Thymus (tissue), 11 donors: ENCODE results near the gene TBXAS1. TPM values are rescaled to one million over a fixed set of nuclear protein-coding genes. Genes with fewer than 3 reads are reported as not detected.

ENCODE experiments used
- DNase-seq, 9 donors: peaks; one replicate each; pipeline ENCODE4 v3.0.0-alpha.2; 2013; ENCODE audit warnings: low spot score in 9 of 9, low read depth in 6 of 9, missing footprints in 1 of 9
- H3K27ac ChIP-seq, 2 donors: one replicate each; pipeline ENCODE4 v1.5.1; 2013; ENCODE audit warnings: control low read depth in 1 of 2, low read depth in 1 of 2, low read length in 1 of 2, mild to moderate bottlenecking in 1 of 2, moderate library complexity in 1 of 2
- H3K27me3 ChIP-seq, 2 donors: one replicate each; pipeline ENCODE4 v1.5.1; 2013; ENCODE audit warnings: low read length in 1 of 2; ENCODE audit not compliant: control insufficient read depth in 2 of 2, insufficient read depth in 1 of 2
- H3K36me3 ChIP-seq, 2 donors: one replicate each; pipeline ENCODE4 v1.5.1; 2013; ENCODE audit warnings: low read length in 1 of 2, mild to moderate bottlenecking in 1 of 2, moderate library complexity in 1 of 2; ENCODE audit not compliant: control insufficient read depth in 2 of 2, insufficient read depth in 2 of 2
- H3K4me1 ChIP-seq, 2 donors: one replicate each; pipeline ENCODE4 v1.5.1; 2013; ENCODE audit warnings: low read length in 2 of 2; ENCODE audit not compliant: control insufficient read depth in 2 of 2, insufficient read depth in 2 of 2
- H3K4me3 ChIP-seq, 2 donors: one replicate each; pipeline ENCODE4 v1.5.1; 2013; ENCODE audit warnings: low read length in 2 of 2, control low read depth in 1 of 2, mild to moderate bottlenecking in 1 of 2
- H3K9me3 ChIP-seq, 2 donors: one replicate each; pipeline ENCODE4 v1.5.1; 2013; ENCODE audit warnings: low read length in 1 of 2, mild to moderate bottlenecking in 1 of 2; ENCODE audit not compliant: control insufficient read depth in 2 of 2, insufficient read depth in 1 of 2
- WGBS: extraction: QIAGEN DNeasy Blood & Tissue Kit; methylation state at CpG from one replicate; pipeline ENCODE4 v1.1.7; 2013; 5-methylcytosine and 5-hydroxymethylcytosine counted together
- polyA plus RNA-seq: library from polyadenylated mRNA; stranded (reverse); fragments of 200-250 nt; gene quantifications from one replicate; pipeline ENCODE4 v1.2.3, GENCODE V29; 2013
- total RNA-seq: library from RNA; stranded (reverse); fragments of 120-200 nt; gene quantifications from one replicate; pipeline ENCODE4 v1.2.4, GENCODE V29; 2013
- donor health status: healthy.

The TBXAS1 gene
- total and polyA plus RNA-seq, 2 donors = 15.3 to 16.3 TPM

- peaks cover 21 to 37% of the 10 kb centered on the region in 2 donors for H3K36me3 ChIP-seq
- H3K27ac ChIP-seq = peak overlapping the region in 1 of 2 donors; percentile 15
- WGBS = 98% methylated on average over 3 of the region's 3 CpGs
- H3K4me3 ChIP-seq = no peak overlapping the region
- H3K27me3 ChIP-seq = no peaks in the 10 kb centered on the region
- no peak for DNase-seq
- H3K9me3 ChIP-seq = no peaks in the 10 kb centered on the region
- peaks cover 18 to 35% of the 10 kb centered on the region in 2 donors for H3K4me1 ChIP-seq
These were observed 228.1 kb downstream of the TBXAS1 start for GRCh38 chr7:140057143-140057535.

GRCh38 chr7:140058517-140058916 is 229.5 kb downstream of the TBXAS1 start:
- no peaks in the 10 kb centered on the region for H3K27me3 ChIP-seq
- peaks cover 21 to 37% of the 10 kb centered on the region in 2 donors for H3K36me3 ChIP-seq
- peak in 1 of 9 donors; percentile 37 for DNase-seq
- H3K4me3 ChIP-seq = no peak overlapping the region
- peak overlapping the region in 1 of 2 donors; percentile 4 for H3K27ac ChIP-seq
- 73% methylated on average over 7 of the region's 7 CpGs for WGBS
- peaks cover 18 to 41% of the 10 kb centered on the region in 2 donors for H3K4me1 ChIP-seq
- no peaks in the 10 kb centered on the region for H3K9me3 ChIP-seq

GRCh38 chr7:140059273-140060242 is 230.5 kb downstream of the TBXAS1 start:
- Histone ChIP-seq H3K4me1 (peaks cover 18 to 42% of the 10 kb centered on the region in 2 donors), H3K4me3 (no peak overlapping the region), H3K27me3 (no peaks in the 10 kb centered on the region), H3K36me3 (peaks cover 17 to 28% of the 10 kb centered on the region in 2 donors), H3K27ac (peak overlapping the region in 1 of 2 donors; percentile 26), H3K9me3 (no peaks in the 10 kb centered on the region)
- no peak for DNase-seq
- 90% methylated on average over 12 of the region's 12 CpGs for WGBS

- Histone ChIP-seq H3K9me3 (no peaks in the 10 kb centered on the region), H3K27ac (no peak overlapping the region), H3K36me3 (peaks cover 17 to 23% of the 10 kb centered on the region in 2 donors), H3K4me1 (peaks cover 18 to 42% of the 10 kb centered on the region in 2 donors), H3K4me3 (no peak overlapping the region), H3K27me3 (no peaks in the 10 kb centered on the region)
- DNase-seq = no peak
- 94% methylated on average over 3 of the region's 3 CpGs for WGBS
These were observed 231.2 kb downstream of the TBXAS1 start for GRCh38 chr7:140060243-140060630.

DNA sequence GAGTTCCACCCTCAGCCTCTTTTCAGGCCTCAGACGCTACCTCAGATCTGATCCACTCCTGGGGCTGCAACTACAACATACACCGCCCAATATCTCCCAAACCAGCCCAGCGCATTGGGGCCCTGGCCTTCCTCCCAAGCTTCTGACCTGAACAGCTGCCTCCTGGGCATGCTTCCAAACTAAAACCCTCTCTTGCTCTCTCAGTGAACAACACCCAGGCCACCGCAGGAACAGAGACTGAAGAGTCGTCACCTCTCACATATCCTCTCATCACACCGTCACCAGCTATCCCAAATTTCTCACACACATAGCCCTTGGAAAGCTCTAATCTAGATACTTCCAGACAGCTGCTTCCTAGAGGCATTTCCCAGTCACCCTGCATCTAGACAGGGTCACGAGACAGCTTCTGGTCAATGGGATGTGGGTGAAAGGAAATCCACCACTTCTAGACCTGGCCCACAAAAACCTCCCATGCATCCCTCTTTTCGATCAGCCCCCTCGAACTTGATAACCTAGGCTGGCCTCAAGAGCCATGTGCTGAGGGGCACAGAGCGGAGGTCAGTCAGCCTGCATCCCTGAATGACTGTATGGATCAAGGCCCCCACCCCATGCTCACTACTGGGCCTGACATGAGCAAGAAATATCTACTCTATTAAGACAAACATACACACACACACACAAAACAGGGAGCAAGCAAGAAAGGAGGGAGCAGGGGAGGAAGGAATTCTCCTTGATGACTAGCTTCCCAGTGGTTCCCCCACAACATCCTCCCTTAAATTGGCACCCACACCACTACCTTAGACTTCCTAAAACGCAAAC is 231.9 kb downstream of the TBXAS1 start:
- H3K4me1 ChIP-seq = peaks cover 18 to 42% of the 10 kb centered on the region in 2 donors
- DNase-seq = no peak

DNA sequence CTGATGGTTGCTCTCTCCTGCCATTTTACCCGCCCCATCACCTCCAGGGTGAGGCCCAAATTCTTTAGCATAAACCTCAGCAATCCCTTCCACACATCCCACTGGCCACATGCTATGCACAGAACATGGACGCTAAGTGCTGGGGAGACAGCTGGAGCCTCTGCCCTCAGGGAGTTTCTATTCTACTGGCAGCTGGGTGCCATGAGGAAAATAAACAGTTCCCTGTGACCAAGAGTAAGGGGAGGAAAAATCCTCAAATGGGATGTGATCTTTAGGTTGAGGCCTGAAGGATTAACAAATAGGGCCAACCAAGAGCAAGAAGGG is 232.5 kb downstream of the TBXAS1 start:
- H3K27ac ChIP-seq = no peak overlapping the region
- 98% methylated on average over 2 of the region's 2 CpGs for WGBS
- peak overlapping the region; percentile 71 to 93 for H3K4me3 ChIP-seq
- H3K36me3 ChIP-seq = peaks cover 9 to 14% of the 10 kb centered on the region in 2 donors
- peaks cover 18 to 42% of the 10 kb centered on the region in 2 donors for H3K4me1 ChIP-seq
- H3K27me3 ChIP-seq = no peaks in the 10 kb centered on the region
- no peaks in the 10 kb centered on the region for H3K9me3 ChIP-seq
- DNase-seq = no peak

More for the DNA sequence above, 231.9 kb downstream of the TBXAS1 start:
- Histone ChIP-seq H3K36me3 (peaks cover 13 to 20% of the 10 kb centered on the region in 2 donors), H3K27ac (peak overlapping the region in 1 of 2 donors; percentile 48), H3K27me3 (no peaks in the 10 kb centered on the region), H3K9me3 (no peaks in the 10 kb centered on the region), H3K4me3 (no peak overlapping the region)
- WGBS = 87% methylated on average over 11 of the region's 11 CpGs

GRCh38 chr7:140062118-140062527 is 233.1 kb downstream of the TBXAS1 start:
- 7% methylated on average over 32 of the region's 32 CpGs for WGBS
- Histone ChIP-seq H3K27me3 (no peaks in the 10 kb centered on the region), H3K27ac (peak overlapping the region; percentile 84 to 96), H3K9me3 (no peaks in the 10 kb centered on the region), H3K4me3 (peak overlapping the region; percentile 71 to 93), H3K36me3 (peaks cover 4 to 8% of the 10 kb centered on the region in 2 donors), H3K4me1 (peaks cover 18 to 42% of the 10 kb centered on the region in 2 donors)
- peak in 7 of 9 donors; percentile 23 to 72 (median 38) for DNase-seq

- peak within 1 kb of the TSS; percentile 77 to 93 for H3K4me3 ChIP-seq
- H3K27me3 ChIP-seq = no peaks in the 10 kb centered on the region
- peaks cover 18 to 42% of the 10 kb centered on the region in 2 donors for H3K4me1 ChIP-seq
- H3K9me3 ChIP-seq = peaks cover 0 to 3% of the 10 kb centered on the region in 2 donors
- H3K36me3 ChIP-seq = peaks cover 0 to 3% of the 10 kb centered on the region in 2 donors
- under 1% methylated on average over 106 of the region's 106 CpGs for WGBS
- peak within 1 kb of the TSS; percentile 84 to 96 for H3K27ac ChIP-seq
- DNase-seq = peak; percentile 62 to 94 (median 87)
These were observed 233.7 kb downstream of the TBXAS1 start, which contains the start of gene PARP12 for GRCh38 chr7:140062528-140063299. TSS of gene PARP12 (minus strand) at chr7:140062951. CDS start at chr7:140062847, 104 bp downstream.
